ENCODE results near the gene ISOC1.

GRCh38 chr5:129049126-129049799, 45.3 kb upstream of the ISOC1 start:
- TF ChIP-seq CTCF (IDR thresholded peaks at IDR 0.05), result no peak
- TF ChIP-seq POLR2A (IDR thresholded peaks at IDR 0.05), result no peak

Data from uterus (tissue), 2 donors.